HepG2 (cell line): ENCODE results near the gene MX2. TPM values are rescaled to one million over a fixed set of nuclear protein-coding genes. Genes with fewer than 3 reads are reported as not detected.

Experiments used
- FOXK2 ChIP-seq: fragments of 450-650 bp; IDR thresholded peaks from 2 replicates; pipeline ENCODE4 v1.6.1; 2016
- IKZF1 ChIP-seq: fragments of 450-650 bp; IDR thresholded peaks from 2 replicates; pipeline ENCODE4 v1.7.1; 2016
- KDM2A ChIP-seq: sonication (generic); formaldehyde crosslinking; IDR thresholded peaks from 2 replicates; pipeline ENCODE4 v1.4.0; 2020; ENCODE audit warnings: low read depth, missing genetic modification reagents, borderline replicate concordance
- LRRFIP1 ChIP-seq: sonication (generic); formaldehyde crosslinking; conservative IDR thresholded peaks from 2 replicates; pipeline ENCODE4 v1.4.0; 2020; ENCODE audit warnings: missing genetic modification reagents
- MYPOP ChIP-seq: sonication (generic); formaldehyde crosslinking; IDR thresholded peaks from 2 replicates; pipeline ENCODE4 v1.8.1; 2023; ENCODE audit warnings: mild to moderate bottlenecking, moderate library complexity, missing genetic modification reagents
- SALL1 ChIP-seq: sonication (generic); formaldehyde crosslinking; IDR thresholded peaks from 2 replicates; pipeline ENCODE4 v1.8.0; 2022; ENCODE audit warnings: mild to moderate bottlenecking, missing genetic modification reagents
- SOX13 ChIP-seq, 3 experiments: fragments of 450-650 bp in 1 of 3; sonication (generic) in 1 of 3; formaldehyde crosslinking in 1 of 3; IDR thresholded peaks in 2 of 3; conservative IDR thresholded peaks in 1 of 3; 2 replicates each; pipeline versions ENCODE4 v1.5.0 to v1.6.1; 2016 to 2020; ENCODE audit warnings: antibody characterized with exemption in 1 of 3, mild to moderate bottlenecking in 1 of 3, missing compliant biosample characterization in 1 of 3, missing genetic modification reagents in 1 of 3, moderate library complexity in 1 of 3
- ZBTB43 ChIP-seq: sonication (generic); formaldehyde crosslinking; conservative IDR thresholded peaks from 2 replicates; pipeline ENCODE4 v1.4.0; 2020; ENCODE audit warnings: missing genetic modification reagents
- ZNF407 ChIP-seq: sonication (generic); formaldehyde crosslinking; IDR thresholded peaks from one replicate; pipeline ENCODE4 v1.5.1; 2020; ENCODE audit warnings: mild to moderate bottlenecking, missing genetic modification reagents; ENCODE audit errors: not compliant biosample characterization
- ZNF607 ChIP-seq: sonication (generic); formaldehyde crosslinking; IDR thresholded peaks from 2 replicates; pipeline ENCODE4 v1.5.1; 2020; ENCODE audit warnings: missing genetic modification reagents, mild to moderate bottlenecking, borderline replicate concordance
- ZNF724P ChIP-seq: sonication (generic); formaldehyde crosslinking; IDR thresholded peaks from 2 replicates; pipeline ENCODE4 v1.8.0; 2022; ENCODE audit warnings: missing genetic modification reagents, borderline replicate concordance
- ZSCAN5A ChIP-seq: sonication (generic); formaldehyde crosslinking; IDR thresholded peaks from 2 replicates; pipeline ENCODE4 v1.8.0; 2022; ENCODE audit warnings: mild to moderate bottlenecking, missing genetic modification reagents, borderline replicate concordance
- polyA plus RNA-seq, 8 experiments: library from polyadenylated mRNA; depleted of rRNA in 3 of 8; stranded (reverse) in 7 of 8; unstranded in 1 of 8; fragments of >200 nt; fragmentation: Illumina TruSeq in 4 of 8; extraction: Trizol in 4 of 8; gene quantifications; 2 replicates each; pipeline versions ENCODE4 v1.2.1 to v1.2.3, GENCODE V29; 2011 to 2016; ENCODE audit warnings: low read depth in 4 of 8, missing spikeins in 1 of 8, mixed read lengths in 1 of 8; ENCODE audit not compliant: insufficient read depth in 1 of 8
- total RNA-seq, 5 experiments: library from RNA; depleted of rRNA; stranded (reverse); fragments of >200 nt; fragmentation: Illumina TruSeq; extraction: Trizol; gene quantifications; 2 replicates each; pipeline ENCODE4 v1.2.3, GENCODE V29; 2016; ENCODE audit warnings: low read depth in 1 of 5

MX2 gene
- total and polyA plus RNA-seq, 2 of the 13 experiments (the other 11 are each of a cell fraction or from before 2014, with no cell fraction given): 24.0 to 35.7 TPM

- TF ChIP-seq ZNF407 (no peak), LRRFIP1 (CRISPR knock-in tag) (no peak), FOXK2 (no peak), ZNF724P (CRISPR knock-in tag) (no peak), KDM2A (CRISPR knock-in tag) (peak; percentile 66), IKZF1 (no peak), SOX13 (IDR thresholded peaks at IDR 0.05) (no peak), SOX13 (CRISPR knock-in tag; conservative IDR thresholded peaks at IDR 0.05 in 1 of 2, IDR thresholded peaks at IDR 0.05 in 1 of 2) (no peak), MYPOP (no peak), SALL1 (CRISPR knock-in tag) (peak; percentile 36; the same call in 1 of the 2 replicates), ZSCAN5A (no peak), ZBTB43 (CRISPR knock-in tag) (no peak), ZNF607 (no peak)
Measured at GRCh38 chr21:41369105-41369919, 7.5 kb downstream of the MX2 start (continued).
